ENCODE results near the gene EFNA5.

The EFNA5 gene

DNA sequence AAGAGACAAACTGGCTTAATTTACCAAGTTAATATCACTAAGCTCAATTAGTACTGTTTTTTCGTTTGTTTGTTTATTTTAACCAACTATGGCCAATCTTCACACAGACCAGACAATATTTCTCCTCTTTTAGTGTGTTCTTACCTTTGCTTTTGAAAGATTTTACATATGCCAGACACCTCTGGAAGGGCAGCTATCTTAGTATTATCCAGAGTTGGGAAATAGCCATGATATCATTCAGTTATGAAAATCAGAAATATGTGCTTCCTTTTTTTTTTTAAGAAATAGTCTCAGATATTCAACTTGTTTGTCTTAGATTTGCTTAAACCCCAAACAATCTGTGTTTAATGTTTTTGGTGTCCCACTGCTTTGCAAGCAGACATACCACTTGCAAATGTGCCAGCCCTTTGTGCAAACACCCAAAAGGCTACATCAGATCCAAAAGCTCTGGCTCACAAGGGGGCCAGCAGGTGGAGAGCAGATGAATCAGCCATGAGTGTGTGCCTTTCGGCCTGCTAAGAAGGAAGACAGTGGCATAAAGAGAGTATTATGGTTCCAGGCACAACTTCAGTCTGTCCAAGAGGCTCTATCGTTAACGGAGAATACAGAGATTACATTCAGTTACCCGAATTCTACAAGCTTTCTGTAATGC, 147.6 kb downstream of the EFNA5 start:
- no peak for DNase-seq (ENCODE audit: low read depth in 4 of 4, low spot score in 1 of 4)

DNA sequence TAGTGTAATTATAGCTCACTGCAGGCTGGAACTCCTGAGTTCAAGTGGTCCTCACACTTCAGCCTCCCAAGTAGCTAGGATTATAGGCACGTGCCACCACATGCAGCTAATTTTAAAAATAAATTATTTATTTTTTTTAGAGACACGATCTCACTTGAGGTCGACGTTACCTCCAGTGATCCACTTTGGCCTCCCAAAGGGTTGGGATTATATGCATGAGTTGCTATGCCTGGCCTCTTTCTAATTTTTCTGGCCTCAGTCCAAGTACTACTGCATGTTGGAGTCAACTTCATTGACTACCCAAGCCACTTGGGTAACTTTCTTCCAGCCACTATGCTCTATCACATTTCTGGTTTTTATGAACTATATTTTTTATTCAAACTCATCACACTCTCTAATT, 148.3 kb downstream of the EFNA5 start:
- DNase-seq (ENCODE audit: low read depth in 4 of 4, low spot score in 1 of 4) = no peak

DNA sequence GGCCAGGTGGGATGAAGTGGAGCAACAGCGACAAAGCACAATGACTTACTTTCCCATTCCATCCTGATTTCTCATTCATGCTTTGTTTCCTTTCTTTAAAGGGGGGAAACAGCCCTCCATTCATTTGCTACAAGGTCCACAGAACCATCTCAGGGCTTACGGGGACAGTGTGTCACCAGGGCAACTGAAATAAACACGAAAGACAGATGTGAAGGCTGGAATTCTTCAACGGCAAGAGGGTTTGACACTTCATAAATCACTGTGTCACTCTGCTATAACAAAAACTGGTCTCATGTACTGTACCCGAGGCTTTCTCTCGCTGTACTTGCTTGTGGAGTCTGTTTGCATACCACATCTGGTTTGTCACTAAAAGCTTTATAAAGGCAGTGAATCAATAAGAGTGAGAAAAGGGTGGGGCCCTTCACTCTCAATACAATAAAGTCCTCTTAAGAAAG, 150.8 kb downstream of the EFNA5 start:
- DNase-seq (ENCODE audit: low read depth in 4 of 4, low spot score in 1 of 4) = no peak

DNA sequence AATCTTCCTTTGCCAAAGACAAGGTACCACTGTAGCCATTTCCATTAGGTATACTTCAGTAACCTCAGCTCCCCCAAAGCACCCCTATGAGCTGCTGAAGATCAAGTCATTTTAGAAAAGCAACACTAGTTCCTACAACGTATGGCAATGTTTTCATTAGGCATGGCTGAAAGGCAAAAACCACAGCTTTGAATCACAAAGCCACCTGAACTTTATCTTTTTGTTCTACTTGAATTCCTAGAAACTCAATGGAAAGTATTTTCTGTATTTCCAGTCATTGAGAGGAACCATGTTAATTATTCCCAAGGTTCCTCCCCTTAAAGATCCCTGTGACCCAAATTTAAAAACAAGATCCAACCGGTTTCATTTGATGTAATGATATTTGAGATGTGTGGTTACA, 152.1 kb downstream of the EFNA5 start:
- DNase-seq (ENCODE audit: low read depth in 4 of 4, low spot score in 1 of 4) = no peak

DNA sequence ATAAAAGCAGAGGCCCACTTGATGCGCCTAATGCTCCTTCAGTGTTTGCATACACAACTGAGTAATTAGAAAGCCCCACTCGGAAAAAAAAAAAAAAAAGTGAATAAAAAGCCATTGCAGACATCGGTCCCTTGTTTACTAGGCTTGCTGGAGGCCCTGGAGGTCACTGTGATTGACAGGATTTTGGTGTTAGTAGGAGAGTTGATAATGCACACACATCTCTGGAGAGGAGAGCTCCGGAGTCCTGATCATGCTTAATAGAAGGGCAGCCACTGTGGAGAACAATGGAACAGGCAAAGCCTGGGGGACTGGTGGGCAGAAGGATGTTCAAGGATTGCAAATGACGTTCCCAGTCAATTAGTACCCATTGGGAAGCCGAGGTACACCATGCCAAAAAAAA, 152.5 kb downstream of the EFNA5 start:
- DNase-seq (ENCODE audit: low read depth in 4 of 4, low spot score in 1 of 4) = no peak

DNA sequence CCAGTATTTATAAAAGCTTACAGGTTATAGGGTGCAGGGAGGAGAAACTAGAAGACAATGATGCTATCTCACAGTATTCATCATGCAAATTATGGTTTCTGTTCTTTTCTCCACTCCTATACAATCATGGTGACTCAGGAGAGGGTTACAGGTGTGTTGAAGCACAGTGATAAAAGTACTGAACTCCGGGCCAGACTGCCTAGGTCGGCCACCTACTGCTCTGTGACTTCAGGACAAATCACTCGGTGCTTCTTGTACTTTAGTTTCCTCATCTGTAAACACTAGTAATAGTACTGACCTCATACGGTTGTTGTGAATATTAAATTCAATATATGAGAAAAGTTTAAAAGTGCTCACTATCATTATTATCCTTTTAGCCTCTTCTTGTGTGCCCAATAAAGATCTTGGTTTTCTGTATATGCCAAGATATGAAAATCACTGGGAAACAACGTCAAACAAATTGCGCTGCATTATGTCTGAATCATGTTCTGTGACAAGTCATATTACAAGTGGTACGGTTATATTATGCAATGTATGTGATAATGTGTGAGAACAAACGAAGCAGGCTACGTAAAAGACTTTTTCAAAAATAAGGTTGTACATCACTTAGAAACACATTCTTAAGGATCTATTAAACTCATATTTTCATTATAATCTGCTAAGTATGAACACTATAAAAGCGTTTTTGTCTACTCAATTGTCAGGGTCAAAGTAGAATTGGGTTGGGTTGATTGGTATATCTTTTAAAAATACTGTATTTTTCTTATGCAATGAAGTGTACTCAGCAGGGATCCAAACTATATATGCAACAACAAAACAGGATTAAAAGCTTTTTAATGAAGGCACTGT, 153.3 kb downstream of the EFNA5 start:
- no peak for DNase-seq (ENCODE audit: low read depth in 4 of 4, low spot score in 1 of 4)

DNA sequence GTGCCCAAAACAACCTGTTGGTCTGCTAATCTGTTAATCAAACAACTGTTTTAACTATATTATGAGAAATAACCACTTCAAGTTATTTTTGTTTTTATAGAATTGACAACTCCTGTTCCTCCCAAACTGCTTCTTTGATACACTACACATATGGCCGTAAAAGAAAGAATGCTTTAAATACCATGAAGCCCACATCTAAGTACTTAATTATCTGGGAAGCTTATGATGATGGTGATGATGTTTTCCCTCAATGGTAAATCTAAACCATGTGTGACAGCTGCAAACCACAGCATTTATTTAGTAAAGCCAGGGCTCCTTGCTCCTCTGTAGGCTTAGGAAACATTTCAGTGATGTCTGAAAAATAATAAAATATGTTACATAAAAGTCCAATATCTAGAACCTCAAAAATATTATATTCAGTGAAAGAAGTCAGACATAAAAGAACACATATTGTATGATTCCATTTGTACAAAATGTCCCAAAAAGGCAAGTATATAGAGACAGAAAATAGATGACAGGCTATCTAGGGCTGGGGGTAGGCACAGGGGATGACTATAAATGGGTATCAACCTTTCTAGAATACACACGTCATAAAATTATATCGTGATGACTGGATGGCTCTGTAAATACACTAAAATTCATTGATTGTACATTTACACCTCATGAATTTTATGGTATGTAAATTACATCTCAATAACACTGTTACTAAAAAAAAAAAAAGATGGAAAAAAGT, 154.1 kb downstream of the EFNA5 start:
- DNase-seq (ENCODE audit: low read depth in 4 of 4, low spot score in 1 of 4) = no peak

DNA sequence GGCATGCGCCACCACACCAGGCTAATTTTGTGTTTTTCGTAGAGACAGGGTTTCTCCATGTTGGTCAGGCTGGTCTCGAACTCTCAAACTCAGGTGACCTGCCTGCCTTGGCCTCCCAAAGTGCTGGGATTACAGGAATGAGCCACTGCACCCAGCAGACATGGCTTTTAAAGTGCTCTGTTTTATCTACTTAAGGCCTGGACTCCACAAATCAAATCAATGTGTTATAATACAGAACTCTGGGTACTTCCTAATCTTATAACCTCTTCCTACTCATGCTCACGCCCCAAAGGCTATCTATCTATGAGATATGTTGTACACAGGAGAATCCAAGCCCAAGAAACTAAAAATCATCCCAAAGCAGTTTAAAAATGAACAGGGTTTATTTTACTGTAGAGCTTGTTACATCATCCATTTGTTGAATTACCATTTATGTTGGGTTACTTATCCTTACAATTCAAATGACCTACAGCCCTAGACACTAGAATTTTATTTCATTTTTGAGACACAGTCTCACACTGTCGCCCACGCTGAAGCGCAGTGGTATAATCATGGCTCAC, 155.1 kb downstream of the EFNA5 start:
- no peak for DNase-seq (ENCODE audit: low read depth in 4 of 4, low spot score in 1 of 4)

DNA sequence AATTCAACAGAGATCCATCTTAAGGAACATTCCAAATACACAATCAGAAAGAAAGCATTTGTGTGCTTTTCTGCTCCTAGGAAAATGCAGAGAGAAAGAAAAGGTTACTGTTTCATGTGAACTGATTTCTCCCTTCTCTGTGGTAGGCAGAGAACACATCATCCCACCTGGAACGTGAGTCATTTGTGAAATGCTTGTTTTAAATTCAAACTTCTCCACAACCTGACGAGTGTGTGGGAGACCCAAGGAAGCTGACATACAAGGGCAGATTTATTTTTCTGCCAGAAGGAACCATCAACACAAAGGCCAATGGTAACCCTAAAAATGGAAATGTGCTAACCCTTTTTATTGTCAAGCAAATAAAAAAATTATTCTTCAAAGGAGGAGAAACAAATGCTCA, 156.4 kb downstream of the EFNA5 start:
- DNase-seq (ENCODE audit: low read depth in 4 of 4, low spot score in 1 of 4) = no peak

DNA sequence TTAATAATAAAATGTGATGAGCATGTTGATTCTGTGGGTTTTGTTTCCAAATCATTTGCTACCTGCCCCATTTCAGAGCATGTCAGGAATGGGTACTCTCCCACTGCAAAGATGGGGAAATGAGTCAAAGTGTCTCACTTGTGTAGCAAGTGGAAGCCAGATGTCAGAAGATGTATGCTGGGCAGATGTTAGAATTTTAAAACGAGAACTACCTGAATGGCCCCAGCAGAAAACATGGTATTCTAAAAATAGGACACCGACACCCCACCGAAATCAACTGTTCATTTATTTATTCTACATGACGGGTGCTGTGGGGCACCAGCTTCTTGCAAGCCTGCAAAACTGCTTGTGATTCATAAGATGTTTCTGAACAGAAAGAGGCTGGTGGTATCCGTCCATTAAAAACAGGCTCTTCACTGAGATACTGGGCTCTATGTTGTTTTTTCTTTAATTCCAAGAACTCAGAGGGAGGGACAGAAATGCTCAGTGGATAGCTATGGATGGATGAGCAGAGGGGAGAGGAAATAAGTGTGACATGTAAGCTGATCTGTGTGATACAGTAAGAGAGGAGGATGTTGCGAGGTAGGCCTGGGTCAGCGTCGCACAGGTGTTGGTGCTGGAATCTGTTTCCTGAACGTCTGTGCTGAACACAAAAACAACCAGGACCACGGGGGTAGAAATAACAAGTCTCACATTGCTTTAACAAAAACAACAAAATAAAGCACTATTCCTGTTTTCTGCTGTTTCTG, 157.2 kb downstream of the EFNA5 start:
- DNase-seq (ENCODE audit: low read depth in 4 of 4, low spot score in 1 of 4) = no peak

DNA sequence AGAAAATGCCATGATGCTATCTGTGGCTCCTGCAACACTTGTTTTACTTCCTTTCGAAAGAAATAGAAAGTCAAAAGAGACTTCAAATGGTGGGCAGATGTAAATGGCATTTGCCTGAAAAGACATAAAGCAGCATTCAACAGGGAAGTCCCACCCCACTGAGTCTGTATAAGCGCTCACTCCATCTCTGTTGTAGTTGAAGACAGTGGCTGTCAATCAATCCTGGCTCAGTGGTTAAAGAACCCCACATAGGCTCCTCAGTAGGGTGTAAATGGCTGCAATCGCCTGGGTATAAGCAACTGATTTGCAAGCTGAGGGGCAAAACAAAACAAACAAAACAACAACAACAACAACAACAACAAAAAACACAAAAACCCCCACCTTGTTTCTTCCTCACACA, 158.7 kb downstream of the EFNA5 start:
- no peak for DNase-seq (ENCODE audit: low read depth in 4 of 4, low spot score in 1 of 4)

DNA sequence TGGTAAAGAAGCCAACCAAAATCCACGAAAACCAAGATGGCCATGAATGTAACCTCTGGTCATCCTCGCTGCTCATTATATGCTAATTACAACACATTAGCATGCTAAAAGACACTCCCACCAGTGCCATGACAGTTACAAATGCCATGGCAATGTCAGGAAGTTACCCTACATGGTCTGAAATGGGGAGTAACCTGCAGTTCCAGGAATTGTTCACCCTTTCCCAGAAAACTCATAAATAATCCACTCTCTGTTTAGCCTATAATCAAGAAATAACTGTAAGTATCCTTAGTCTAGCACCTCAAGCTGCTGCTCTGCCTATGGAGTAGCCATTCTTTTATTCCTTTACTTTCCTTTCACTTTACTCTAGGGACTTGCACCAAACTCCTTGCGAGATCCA, 160.6 kb downstream of the EFNA5 start:
- DNase-seq (ENCODE audit: low read depth in 4 of 4, low spot score in 1 of 4) = no peak

DNA sequence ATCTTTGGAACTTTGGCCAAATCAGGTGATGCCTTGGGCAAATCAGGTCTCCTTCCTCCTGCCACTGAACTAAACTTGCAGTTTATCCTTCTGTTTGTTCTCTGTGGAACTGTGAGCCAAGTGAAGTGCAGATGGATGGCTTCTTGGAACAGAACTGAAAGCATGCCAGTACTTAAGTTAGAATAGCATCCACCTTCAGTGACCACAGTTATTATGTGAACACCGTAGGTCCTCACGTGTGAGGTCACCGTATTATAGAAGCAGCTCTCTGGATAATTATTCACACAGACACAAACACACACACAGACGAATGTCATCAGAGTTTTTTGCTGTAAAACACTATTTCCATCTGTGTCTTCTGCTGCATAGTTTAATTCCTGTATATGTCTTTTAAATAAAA, 162.6 kb downstream of the EFNA5 start:
- no peak for DNase-seq (ENCODE audit: low read depth in 4 of 4, low spot score in 1 of 4)

DNA sequence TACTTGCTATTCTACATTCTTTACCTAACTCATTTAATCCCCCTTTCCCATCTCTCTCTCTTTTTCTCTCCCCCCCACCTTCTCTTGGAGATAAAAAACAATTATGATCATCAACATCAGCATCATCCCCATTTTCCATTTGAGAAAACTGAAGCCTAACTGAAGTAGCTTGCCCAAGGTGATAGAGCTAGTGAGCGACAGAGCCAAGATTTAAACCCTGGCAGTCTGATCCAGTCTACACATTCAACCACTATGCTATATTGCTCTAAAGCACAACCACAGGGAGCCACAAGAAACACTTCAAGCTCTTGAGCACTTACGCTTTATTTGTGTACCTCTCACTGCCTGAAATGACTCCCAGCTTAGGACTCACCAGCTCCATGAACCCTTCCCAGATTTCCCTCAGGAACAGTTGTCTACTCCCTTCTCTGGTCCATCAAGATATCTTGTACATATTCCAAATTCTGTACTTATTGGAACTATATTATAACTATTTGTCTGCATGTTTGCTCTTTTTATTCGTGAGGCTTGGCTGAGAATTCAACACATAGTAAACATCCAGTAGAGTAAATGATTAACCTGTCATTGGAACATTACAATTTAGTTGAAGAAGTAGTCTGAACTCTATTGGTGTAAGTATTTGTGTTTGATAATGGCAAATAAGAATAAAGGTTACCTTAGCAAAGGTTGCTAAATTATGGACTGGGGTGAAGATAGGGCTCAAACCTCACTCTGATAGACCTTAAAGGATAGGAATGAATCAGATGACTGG, 164.8 kb downstream of the EFNA5 start:
- DNase-seq (ENCODE audit: low read depth in 4 of 4, low spot score in 1 of 4) = no peak

DNA sequence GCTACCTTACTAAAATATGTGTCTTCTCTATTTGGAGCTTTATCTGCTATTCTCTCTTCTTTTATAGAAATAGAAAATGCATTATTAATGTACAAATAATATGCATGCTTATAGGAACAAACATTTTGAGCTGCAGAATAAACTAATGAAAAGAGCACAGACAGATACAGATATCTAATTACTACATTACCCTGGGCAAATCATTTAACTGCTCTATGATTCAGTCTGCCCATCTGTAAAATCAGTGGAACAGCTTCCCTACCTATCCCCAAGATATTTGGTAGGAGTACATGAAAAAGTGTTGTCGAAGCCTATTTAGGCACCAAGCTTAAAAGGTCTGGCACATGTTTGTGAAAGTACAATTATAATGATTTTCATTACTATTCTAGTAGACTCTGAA, 166.3 kb downstream of the EFNA5 start:
- DNase-seq (ENCODE audit: low read depth in 4 of 4, low spot score in 1 of 4) = no peak

DNA sequence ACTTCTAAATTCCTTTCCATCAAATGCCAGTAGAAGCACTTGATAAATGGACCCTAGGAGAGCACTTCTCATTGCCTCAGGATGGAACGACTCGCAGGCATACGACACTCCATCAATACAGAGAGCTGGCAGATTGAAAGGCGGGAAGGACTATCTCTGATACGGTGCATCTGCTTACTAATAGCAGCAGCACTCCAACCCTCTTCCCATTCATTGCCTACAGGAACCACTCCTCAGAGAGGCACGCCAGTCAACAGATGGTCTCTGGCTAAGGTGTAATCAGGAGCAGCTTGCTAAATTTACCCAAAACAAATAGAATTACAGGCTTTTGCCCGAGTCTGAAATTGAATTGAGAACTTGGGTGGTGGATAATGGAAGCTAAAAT, 168.1 kb downstream of the EFNA5 start:
- DNase-seq (ENCODE audit: low read depth in 4 of 4, low spot score in 1 of 4) = no peak

DNA sequence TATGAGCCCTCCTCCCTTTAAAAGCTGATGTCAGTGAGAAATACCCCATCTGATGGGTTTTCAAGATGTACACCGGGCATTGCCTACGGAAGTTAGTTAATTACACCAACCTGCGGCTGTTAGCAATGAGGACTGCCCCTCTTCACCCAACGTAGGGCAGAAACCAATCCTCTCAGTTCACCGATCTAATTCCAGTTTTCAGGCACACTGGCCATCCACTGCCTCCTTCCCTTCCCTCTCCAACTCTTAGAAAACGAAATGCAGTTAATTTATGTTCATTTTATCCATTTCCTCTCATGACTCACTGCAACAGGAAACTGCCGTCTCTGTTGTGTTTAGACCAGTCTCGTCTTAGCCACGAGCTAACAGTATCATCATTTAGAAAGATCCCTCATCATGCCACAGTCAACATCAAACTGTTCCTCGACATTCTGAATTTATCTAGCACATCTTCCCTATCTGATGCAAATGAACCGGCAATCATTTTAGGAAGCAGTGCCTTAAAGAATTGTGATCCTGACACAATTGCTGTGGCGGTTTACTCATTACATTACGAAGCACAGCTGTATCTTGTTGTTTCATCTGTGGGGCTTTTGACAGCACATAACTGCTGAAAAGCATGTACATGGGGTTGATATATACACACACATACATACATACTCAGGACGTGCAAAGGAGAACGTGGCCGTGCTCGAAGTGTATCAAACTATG, 168.6 kb downstream of the EFNA5 start:
- DNase-seq (ENCODE audit: low read depth in 4 of 4, low spot score in 1 of 4) = no peak

DNA sequence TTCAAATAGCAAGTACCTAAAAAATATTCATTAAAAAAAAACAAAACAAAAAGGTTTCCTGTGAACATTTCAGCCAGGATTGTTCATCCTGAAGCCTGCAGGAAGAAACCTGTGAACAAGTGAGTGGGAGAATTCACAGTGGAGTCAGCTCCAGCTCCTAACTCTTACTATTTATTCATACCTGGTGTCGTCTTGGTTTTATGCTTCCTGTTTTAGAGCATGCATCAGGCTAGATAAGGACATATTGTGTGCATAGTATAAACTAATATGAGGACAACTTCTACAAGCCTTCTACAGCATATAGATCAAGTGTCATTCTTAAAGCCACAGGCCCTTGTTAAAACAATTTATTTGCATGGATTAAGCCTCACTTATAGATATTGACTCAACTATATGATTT, 169.9 kb downstream of the EFNA5 start:
- DNase-seq (ENCODE audit: low read depth in 4 of 4, low spot score in 1 of 4) = no peak

DNA sequence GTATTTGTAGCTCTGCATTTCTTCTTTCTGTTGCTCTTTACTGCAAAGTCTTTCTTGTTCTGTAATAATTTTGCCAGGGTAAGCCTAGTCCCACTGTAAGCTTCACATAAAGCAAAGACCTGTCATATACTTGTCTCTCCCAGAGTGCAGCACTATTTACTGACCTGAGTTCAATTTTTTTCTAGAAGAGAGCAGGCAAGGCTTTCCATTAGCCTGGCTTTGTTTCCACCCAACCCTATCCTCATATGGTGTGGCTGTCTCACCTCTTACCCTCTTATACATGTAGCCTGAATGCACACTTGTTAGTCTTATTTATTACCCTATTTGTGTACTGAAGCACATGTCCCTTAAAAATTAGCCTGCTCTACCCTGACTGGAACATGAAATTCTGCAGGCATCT, 170.4 kb downstream of the EFNA5 start:
- DNase-seq (ENCODE audit: low read depth in 4 of 4, low spot score in 1 of 4) = no peak

DNA sequence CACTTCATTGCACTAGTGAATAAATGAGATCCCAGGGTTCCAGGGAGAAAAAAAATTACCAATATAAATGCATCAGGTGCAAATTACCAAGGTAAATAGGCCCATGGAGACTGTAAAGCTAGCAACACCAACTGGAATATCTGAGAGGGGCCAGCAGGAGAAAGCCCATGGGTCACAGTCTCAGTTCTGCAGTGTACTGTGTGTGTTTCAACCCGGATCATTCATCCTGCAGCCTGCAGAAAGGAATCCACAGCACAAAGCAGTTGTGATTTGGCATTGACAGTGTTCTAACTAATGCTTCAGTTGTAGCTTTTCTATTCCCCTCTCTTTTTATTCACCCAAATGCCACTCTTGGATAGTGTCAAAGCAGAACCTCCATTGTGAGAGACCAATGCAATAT, 171.0 kb downstream of the EFNA5 start:
- DNase-seq (ENCODE audit: low read depth in 4 of 4, low spot score in 1 of 4) = no peak

All from stimulated activated CD4-positive, alpha-beta T cell treated with anti-CD3 and anti-CD28 coated beads, Interleukin-1b, Interleukin-23, amount 100 ng/mL, for 24 hours (primary cell).